GM19193 (cell line): ENCODE measurements around the gene BBS12.

ENCODE experiments used
- POLR2A ChIP-seq: IDR thresholded peaks from 4 replicates; pipeline ENCODE4 v1.6.1; 2011; ENCODE audit not compliant: insufficient read depth, insufficient read length; ENCODE audit errors: extremely low read depth

The BBS12 gene

GRCh38 chr4:122732329-122733026 is at the start of gene BBS12:
Gene BBS12, plus strand, starts transcription at chr4:122732704. Its CDS starts 9,189 bp downstream, at chr4:122741893.
- TF ChIP-seq POLR2A = no peak

GRCh38 chr4:122686691-122687090 is 45.8 kb upstream of the BBS12 start:
- no peak for TF ChIP-seq POLR2A

GRCh38 chr4:122687531-122688061 is 44.9 kb upstream of the BBS12 start:
- no peak for TF ChIP-seq POLR2A

GRCh38 chr4:122688529-122689140 is 43.9 kb upstream of the BBS12 start:
- TF ChIP-seq POLR2A = no peak

GRCh38 chr4:122689972-122690371 is 42.5 kb upstream of the BBS12 start:
- TF ChIP-seq POLR2A = no peak

- no peak for TF ChIP-seq POLR2A
These were observed 40.5 kb upstream of the BBS12 start for GRCh38 chr4:122691988-122692387.

GRCh38 chr4:122692641-122693520 is 39.6 kb upstream of the BBS12 start:
- TF ChIP-seq POLR2A = no peak

- no peak for TF ChIP-seq POLR2A
These were observed 37.3 kb upstream of the BBS12 start for GRCh38 chr4:122695226-122695625.

GRCh38 chr4:122700178-122700725 is 32.3 kb upstream of the BBS12 start:
- TF ChIP-seq POLR2A = no peak

GRCh38 chr4:122701061-122701460 is 31.4 kb upstream of the BBS12 start:
- no peak for TF ChIP-seq POLR2A

- no peak for TF ChIP-seq POLR2A
These were observed 30.5 kb upstream of the BBS12 start for GRCh38 chr4:122701965-122702364.

GRCh38 chr4:122702939-122703338 is 29.6 kb upstream of the BBS12 start:
- no peak for TF ChIP-seq POLR2A

- TF ChIP-seq POLR2A = no peak
These were observed 28.6 kb upstream of the BBS12 start for GRCh38 chr4:122703868-122704267.

- no peak for TF ChIP-seq POLR2A
These were observed 27.5 kb upstream of the BBS12 start for GRCh38 chr4:122705009-122705408.

GRCh38 chr4:122705547-122706117 is 26.9 kb upstream of the BBS12 start:
- no peak for TF ChIP-seq POLR2A

- TF ChIP-seq POLR2A = no peak
These were observed 26.0 kb upstream of the BBS12 start for GRCh38 chr4:122706511-122706910.

GRCh38 chr4:122707497-122707896 is 25.0 kb upstream of the BBS12 start:
- no peak for TF ChIP-seq POLR2A
